GM13977 (cell line): ENCODE measurements around the gene C17orf114.

Experiments used
- DNase-seq: peaks from one replicate; pipeline ENCODE4 v3.0.0; 2012; ENCODE audit warnings: low spot score
- in situ Hi-C: fragments of 300-500 bp; cut with MboI; formaldehyde crosslinking; loops from one replicate; pipeline ENCODE4 v1.12.0; 2022; ENCODE audit warnings: low sequenced_read_pairs, low pct_unique_long_range_greater_than_20kb, mixed read lengths, inconsistent platforms; ENCODE audit not compliant: unreplicated experiment
- TF ChIP-seq, protein P1 (sequence below): IDR thresholded peaks from 2 replicates; pipeline ENCODE4 v1.5.1; 2012; ENCODE audit warnings: mild to moderate bottlenecking, control low read depth; ENCODE audit not compliant: insufficient read depth; ENCODE audit errors: extremely low read depth, missing control alignments

The C17orf114 gene

DNA sequence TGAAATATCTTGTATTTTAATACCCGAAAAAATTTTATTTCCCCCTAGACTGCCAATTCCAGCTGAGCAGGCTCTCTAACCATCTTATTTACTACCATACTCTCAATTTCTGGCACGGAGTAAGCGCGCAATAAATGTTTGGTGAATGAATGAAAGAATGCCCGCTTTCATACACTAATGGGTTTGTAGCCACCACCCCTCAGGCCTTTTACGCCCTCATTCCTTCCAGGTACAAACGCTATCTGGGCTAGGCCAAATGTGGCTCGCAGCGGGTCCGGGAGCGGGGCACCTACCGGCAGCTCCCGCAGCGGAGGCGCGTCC is 4.3 kb upstream of the C17orf114 start:
- in situ Hi-C loops: no loop called here
- DNase-seq: no peak
- TF ChIP-seq, protein P1, sequence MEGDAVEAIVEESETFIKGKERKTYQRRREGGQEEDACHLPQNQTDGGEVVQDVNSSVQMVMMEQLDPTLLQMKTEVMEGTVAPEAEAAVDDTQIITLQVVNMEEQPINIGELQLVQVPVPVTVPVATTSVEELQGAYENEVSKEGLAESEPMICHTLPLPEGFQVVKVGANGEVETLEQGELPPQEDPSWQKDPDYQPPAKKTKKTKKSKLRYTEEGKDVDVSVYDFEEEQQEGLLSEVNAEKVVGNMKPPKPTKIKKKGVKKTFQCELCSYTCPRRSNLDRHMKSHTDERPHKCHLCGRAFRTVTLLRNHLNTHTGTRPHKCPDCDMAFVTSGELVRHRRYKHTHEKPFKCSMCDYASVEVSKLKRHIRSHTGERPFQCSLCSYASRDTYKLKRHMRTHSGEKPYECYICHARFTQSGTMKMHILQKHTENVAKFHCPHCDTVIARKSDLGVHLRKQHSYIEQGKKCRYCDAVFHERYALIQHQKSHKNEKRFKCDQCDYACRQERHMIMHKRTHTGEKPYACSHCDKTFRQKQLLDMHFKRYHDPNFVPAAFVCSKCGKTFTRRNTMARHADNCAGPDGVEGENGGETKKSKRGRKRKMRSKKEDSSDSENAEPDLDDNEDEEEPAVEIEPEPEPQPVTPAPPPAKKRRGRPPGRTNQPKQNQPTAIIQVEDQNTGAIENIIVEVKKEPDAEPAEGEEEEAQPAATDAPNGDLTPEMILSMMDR: no peak

DNA sequence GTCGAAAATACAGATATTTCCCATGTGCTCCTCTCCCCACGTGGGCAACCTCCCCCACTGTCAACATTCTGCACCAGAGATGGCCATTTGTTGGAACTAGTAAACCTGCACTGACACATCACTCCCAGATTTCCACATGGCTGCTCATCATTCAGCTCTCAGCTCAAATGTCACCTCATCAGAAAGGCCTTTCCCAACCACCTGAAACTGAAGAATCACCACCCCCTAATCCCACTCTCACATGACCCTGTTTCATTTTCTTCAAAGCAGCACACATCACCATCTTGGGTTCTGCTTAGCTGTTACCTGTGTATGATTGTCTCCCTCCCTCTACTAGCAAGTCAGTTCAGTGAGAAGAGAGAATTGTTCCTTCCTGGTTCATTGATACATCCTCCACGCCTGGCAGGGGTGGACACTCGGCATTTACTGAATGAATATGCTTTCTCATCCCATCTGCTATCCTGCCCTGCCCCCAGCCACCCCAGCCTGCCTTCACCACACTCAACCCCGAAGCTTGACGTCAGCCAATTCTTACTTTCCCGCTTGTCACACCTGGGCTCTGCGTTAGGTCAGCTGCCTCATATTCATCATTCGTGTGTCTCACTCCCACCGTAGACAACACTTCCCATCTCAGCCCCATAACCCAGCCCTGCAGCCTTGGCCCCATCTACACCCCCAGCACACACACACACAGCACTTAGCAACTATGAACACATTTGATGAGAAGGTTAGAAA is 1.5 kb downstream of the C17orf114 start:
- in situ Hi-C loops: no loop called here
- TF ChIP-seq, protein P1: no peak
- DNase-seq: no peak

DNA sequence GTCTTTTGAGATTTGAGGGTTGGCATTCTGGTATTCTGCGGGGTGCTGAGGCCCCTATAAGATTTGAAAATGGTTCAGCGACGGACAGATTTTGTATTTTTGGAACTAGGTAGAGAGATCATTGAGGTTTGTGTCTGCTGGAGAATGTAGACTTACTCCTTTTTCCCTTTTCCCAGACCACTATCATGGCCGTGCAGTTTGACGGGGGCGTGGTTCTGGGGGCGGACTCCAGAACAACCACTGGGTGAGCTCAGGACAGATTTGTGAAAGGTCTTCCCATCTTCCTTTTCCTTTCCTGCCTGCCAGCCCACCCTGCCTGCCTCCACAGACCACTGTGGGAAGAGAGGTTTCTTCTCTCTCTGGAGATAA is 5.6 kb downstream of the C17orf114 start:
- no peak for DNase-seq
- TF ChIP-seq, protein P1: no peak
- in situ Hi-C loops: no loop called here

DNA sequence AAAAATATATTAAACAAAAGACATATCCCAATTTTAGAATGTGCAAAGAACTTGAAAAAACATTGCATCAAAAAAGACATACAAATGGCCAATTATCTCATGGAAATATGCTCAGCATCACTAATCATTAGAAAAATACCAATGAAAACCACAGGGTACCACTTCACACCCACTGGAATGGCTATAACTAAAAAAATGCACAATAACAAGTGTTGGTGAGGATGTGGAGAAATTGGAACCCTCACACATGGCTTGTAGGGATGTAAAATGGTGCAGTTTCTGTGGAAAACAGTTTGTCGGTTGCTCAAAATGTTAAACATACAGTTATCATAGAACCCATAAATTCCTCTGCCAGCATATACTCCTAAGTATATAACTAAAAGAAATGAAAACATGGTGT is 7.0 kb downstream of the C17orf114 start:
- TF ChIP-seq, protein P1: no peak
- no peak for DNase-seq
- in situ Hi-C loops: no loop called here

DNA sequence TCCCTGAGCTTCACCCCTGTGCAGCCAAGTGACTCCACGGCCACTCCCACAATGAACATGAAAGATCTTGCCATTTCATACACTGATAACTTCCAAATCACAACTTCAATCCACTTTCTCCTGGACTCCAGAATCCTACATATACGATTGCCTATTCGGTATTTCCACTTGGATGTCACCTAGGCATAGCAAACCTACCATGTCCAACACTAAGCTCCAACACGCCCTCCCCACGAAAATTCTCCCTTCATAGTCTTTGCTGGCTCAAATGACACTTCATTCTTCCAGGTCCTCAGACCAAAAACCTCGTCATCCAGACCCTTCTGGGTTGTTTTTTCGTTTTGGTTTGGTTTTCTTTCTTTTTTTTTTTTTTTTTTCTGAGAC is 11.4 kb downstream of the C17orf114 start:
- in situ Hi-C loops: no loop called here
- no peak for DNase-seq
- TF ChIP-seq, protein P1: no peak

DNA sequence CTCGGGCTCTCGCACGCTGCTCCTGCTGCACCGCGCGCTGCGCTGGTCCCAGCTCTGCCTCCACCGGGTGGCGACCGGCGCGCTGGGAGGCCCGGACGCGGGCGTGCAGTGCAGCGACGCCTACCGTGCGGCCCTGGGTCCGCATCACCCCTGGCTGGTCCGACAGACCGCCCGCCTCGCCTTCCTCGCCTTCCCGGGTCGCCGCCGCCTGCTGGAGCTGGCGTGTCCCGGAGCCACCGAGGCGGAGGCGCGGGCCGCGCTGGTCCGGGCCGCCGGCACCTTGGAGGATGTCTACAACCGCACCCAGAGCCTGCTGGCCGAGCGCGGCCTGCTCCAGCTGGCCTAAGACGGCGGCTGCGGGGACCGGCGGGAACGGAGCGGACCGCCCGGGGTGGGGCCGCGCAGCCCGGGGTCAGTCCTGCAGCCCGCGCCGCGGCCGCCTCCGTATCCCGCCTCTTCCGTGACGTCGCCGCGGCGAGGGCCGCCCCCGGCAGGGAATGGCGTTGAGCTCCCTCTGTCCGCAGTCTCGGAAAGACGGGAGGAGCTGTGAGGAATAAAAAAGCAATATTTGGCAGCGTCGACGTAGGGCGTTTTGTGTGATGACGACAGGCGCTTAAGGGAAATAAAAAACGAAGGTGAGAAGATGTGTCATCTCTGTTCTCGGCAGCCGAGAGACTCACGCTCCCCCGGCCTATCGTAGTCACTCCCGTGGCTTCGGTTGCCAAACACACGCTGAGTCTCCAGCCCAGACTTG is 12.0 kb downstream of the C17orf114 start:
- in situ Hi-C loops: no loop called here

More for the DNA sequence above, 12.0 kb downstream of the C17orf114 start:
- TF ChIP-seq, protein P1: peak; percentile 91
- peak; percentile 97 for DNase-seq
